ENCODE measurements around the gene OR2T11.

The OR2T11 gene

DNA sequence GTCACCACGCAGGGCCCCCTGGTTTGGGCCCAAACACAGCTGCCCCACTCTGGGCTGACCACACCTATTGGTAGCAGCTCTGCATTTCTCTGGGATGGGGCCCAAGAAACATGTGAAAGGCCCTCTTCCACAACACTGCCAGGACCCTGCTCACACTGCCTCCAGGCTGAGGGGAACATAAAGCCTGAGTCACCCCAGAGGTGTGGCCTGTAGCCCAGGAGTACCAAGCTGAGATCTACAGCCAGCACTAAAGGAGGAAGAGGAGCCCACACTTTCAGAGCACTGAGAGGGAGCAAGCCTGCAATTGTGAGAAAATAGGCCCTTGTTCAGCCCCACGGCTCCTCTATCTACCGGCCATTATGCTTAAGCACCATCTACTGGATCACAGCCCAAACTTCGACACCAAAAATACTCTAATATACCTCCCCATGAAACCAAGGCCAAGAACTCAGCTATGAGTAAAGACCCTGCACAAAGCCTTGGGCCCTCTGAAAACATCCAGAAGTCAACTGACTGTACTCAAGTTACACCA lies 22.9 kb downstream of the OR2T11 start:
- no peak for TF ChIP-seq POLR2A (IDR thresholded peaks at IDR 0.05; ENCODE audit: low read depth, low read length)
- TF ChIP-seq SPI1 (IDR thresholded peaks at IDR 0.05; ENCODE audit: low read depth, low read length): no peak
- TF ChIP-seq POLR2AphosphoS5 (IDR thresholded peaks at IDR 0.05; ENCODE audit: low read depth, low read length): no peak
- no peak for TF ChIP-seq PAX5 (IDR thresholded peaks at IDR 0.05; ENCODE audit: insufficient read depth, low read length, severe bottlenecking)
- no peak for TF ChIP-seq TAF1 (IDR thresholded peaks at IDR 0.05; ENCODE audit: low read depth, low read length)
- no peak for TF ChIP-seq POU2F2 (IDR thresholded peaks at IDR 0.05; ENCODE audit: low read depth, low read length)
- FAIRE-seq (no peak), DNase-seq (ENCODE audit: insufficient read length, low spot score) (no peak)

DNA sequence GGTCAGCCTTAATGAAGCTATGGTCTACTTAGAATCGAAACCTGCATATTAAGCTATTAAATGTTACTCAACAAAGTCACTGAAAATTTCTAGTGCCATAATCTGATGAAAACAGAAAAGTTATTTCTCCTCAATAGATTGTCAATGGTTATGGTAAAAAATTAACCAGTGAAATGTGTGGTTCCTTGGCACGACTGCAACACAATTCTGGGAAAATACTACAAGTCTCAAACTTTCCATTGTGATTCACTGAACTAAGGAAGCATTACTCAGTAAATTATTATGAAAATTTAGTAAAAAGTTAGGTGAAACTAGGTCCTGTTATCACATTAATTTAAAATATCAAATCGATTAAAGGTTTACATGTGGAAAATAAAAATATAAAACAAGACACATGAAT lies 24.6 kb downstream of the OR2T11 start:
- DNase-seq (ENCODE audit: insufficient read length, low spot score): no peak
- no peak for FAIRE-seq
- TF ChIP-seq POLR2AphosphoS5 (IDR thresholded peaks at IDR 0.05; ENCODE audit: low read depth, low read length) (no peak), POLR2A (IDR thresholded peaks at IDR 0.05; ENCODE audit: low read depth, low read length) (no peak), SPI1 (IDR thresholded peaks at IDR 0.05; ENCODE audit: low read depth, low read length) (no peak), PAX5 (IDR thresholded peaks at IDR 0.05; ENCODE audit: insufficient read depth, low read length, severe bottlenecking) (no peak), POU2F2 (IDR thresholded peaks at IDR 0.05; ENCODE audit: low read depth, low read length) (no peak)

DNA sequence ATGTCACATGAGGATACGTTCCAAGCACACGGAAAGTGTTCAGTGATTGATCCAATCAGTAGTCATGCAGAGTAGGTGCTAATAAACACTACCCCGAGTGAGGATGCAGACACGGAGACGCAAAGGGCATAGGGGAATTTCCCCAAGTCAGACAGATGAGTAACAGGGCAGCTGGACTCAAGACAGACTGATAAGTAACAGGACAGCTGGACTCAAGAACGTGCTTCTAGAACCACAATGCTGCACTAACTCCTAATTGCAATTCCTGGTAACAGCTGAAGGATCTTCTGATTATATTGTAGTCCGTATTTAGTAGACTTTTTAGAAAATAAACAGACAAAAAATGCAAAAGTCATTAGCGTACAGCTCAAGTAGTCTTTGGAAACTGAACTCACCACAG lies 35.5 kb downstream of the OR2T11 start:
- DNase-seq (ENCODE audit: insufficient read length, low spot score): no peak
- FAIRE-seq: no peak

DNA sequence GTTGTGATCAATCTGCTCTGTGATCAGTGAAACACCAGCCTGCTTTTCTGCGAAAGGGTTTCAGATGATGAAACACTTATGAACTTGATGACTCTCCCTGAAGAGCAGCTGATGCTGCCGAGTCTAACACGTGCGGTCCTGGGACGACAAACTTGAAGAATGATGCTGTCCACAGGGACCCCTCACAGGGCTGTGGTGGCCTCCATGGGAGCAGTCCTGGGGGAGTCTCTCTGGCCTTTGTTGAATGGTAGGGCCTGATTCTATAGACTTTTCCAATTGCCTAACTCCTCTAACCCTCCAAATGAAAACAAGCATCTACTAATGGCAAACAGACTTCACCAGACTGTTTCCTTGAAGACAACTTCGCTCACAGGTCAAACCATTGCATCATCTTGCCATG lies 37.3 kb downstream of the OR2T11 start, which contains the start of gene OR2T10:
OR2T10 (minus strand) TSS at position 112 of the 400 bp plus-strand sequence. CDS start 3,932 bp downstream, outside the sequence.
- no peak for DNase-seq (ENCODE audit: insufficient read length, low spot score)
- no peak for FAIRE-seq
- TF ChIP-seq PAX5 (IDR thresholded peaks at IDR 0.05; ENCODE audit: insufficient read depth, low read length, severe bottlenecking): no peak
- TF ChIP-seq TAF1 (IDR thresholded peaks at IDR 0.05; ENCODE audit: low read depth, low read length): no peak
- TF ChIP-seq SPI1 (IDR thresholded peaks at IDR 0.05; ENCODE audit: low read depth, low read length): no peak

More for the DNA sequence above, 35.5 kb downstream of the OR2T11 start:
- no peak for TF ChIP-seq POLR2A (IDR thresholded peaks at IDR 0.05; ENCODE audit: low read depth, low read length)
- TF ChIP-seq POLR2AphosphoS5 (IDR thresholded peaks at IDR 0.05; ENCODE audit: low read depth, low read length): no peak
- TF ChIP-seq PAX5 (IDR thresholded peaks at IDR 0.05; ENCODE audit: insufficient read depth, low read length, severe bottlenecking): no peak
- no peak for TF ChIP-seq SPI1 (IDR thresholded peaks at IDR 0.05; ENCODE audit: low read depth, low read length)

DNA sequence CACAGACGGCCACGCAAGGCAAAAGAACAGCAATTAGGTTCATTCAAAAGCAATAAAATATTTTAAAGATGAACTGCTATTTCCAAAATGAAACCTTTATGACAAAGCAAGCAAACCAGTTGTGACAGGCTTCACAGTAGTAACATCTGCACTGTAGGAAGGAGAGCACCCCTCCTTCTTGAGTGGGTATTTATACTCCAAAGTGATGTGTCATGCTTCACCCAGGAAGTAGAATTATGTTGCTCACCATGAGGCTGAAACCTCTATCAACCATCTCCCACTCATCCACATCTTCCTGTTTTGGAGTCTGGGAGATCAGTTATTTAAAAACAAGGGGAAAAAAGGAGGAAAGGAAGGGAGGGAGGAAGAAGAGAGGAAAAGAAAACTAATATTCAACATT lies 38.3 kb downstream of the OR2T11 start:
- DNase-seq (ENCODE audit: insufficient read length, low spot score) (no peak), FAIRE-seq (no peak)
- TF ChIP-seq PAX5 (IDR thresholded peaks at IDR 0.05; ENCODE audit: insufficient read depth, low read length, severe bottlenecking) (no peak), POLR2A (IDR thresholded peaks at IDR 0.05; ENCODE audit: low read depth, low read length) (no peak), TAF1 (IDR thresholded peaks at IDR 0.05; ENCODE audit: low read depth, low read length) (no peak), POLR2AphosphoS5 (IDR thresholded peaks at IDR 0.05; ENCODE audit: low read depth, low read length) (no peak)

DNA sequence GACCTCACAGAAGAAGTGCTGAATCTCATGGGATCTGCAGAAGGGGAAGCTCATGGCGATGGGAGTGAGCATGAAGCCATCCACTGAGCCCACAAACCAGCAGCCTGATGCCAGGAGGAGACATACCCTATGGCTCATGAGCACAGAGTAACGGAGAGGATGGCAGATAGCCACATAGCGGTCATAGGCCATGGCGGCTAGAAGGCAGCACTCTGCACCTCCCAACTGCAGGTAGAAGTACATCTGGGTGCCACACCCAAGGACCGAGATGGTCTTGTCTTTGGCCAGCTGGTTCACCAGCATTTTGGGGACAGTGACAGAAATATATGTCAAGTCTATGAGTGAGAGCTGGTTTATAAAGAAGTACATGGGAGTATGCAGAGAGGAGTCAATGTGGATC lies 41.7 kb downstream of the OR2T11 start:
- TF ChIP-seq POLR2AphosphoS5 (IDR thresholded peaks at IDR 0.05; ENCODE audit: low read depth, low read length): no peak
- no peak for TF ChIP-seq POLR2A (IDR thresholded peaks at IDR 0.05; ENCODE audit: low read depth, low read length)
- no peak for TF ChIP-seq PAX5 (IDR thresholded peaks at IDR 0.05; ENCODE audit: insufficient read depth, low read length, severe bottlenecking)
- no peak for TF ChIP-seq TAF1 (IDR thresholded peaks at IDR 0.05; ENCODE audit: low read depth, low read length)
- no peak for TF ChIP-seq SPI1 (IDR thresholded peaks at IDR 0.05; ENCODE audit: low read depth, low read length)
- no peak for TF ChIP-seq POU2F2 (IDR thresholded peaks at IDR 0.05; ENCODE audit: low read depth, low read length)
- FAIRE-seq: no peak
- DNase-seq (ENCODE audit: insufficient read length, low spot score): no peak

DNA sequence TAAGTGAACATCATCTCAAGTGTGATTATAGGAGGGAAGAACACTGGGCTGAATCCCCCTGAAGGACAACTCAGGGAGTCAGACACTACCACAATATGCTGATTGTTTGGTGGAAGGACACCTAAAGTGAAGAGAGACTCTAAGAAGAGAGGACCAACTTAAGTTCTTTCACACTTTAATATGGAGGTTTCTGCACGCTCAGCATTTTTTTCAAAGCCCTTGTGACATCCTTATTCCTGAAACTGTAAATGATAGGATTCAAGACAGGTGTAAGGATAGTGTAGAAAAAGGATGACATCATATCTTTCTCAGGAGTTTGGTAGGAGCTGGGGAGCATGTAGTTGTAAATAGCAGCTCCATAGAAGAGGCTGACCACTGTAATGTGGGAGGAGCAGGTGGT lies 42.2 kb downstream of the OR2T11 start:
- DNase-seq (ENCODE audit: insufficient read length, low spot score) (no peak), FAIRE-seq (no peak)
- TF ChIP-seq POLR2AphosphoS5 (IDR thresholded peaks at IDR 0.05; ENCODE audit: low read depth, low read length) (no peak), SPI1 (IDR thresholded peaks at IDR 0.05; ENCODE audit: low read depth, low read length) (no peak), TAF1 (IDR thresholded peaks at IDR 0.05; ENCODE audit: low read depth, low read length) (no peak), POLR2A (IDR thresholded peaks at IDR 0.05; ENCODE audit: low read depth, low read length) (no peak), PAX5 (IDR thresholded peaks at IDR 0.05; ENCODE audit: insufficient read depth, low read length, severe bottlenecking) (no peak)

DNA sequence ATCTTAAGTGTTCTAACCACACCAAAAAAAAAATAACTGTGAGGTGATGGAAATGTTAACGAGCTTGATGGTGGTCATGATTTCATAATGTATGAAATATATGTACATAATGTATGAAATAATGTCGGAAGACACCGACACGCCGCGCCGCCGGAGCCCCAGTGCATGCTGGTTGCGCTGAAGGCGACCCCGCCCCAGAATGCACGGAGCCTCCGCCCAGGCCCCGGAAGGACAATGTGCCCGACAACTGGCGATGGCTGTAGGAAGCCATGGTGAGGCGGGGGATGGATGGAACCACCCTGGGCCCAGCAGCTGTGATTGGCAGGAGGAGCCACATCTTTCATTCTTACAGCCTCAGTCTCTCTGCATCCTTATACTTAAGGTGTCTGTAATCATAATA lies 44.8 kb downstream of the OR2T11 start:
- FAIRE-seq (no peak), DNase-seq (ENCODE audit: insufficient read length, low spot score) (no peak)
- TF ChIP-seq TAF1 (IDR thresholded peaks at IDR 0.05; ENCODE audit: low read depth, low read length) (no peak), POLR2A (IDR thresholded peaks at IDR 0.05; ENCODE audit: low read depth, low read length) (no peak), POU2F2 (IDR thresholded peaks at IDR 0.05; ENCODE audit: low read depth, low read length) (no peak), PAX5 (IDR thresholded peaks at IDR 0.05; ENCODE audit: insufficient read depth, low read length, severe bottlenecking) (no peak), SPI1 (IDR thresholded peaks at IDR 0.05; ENCODE audit: low read depth, low read length) (no peak), POLR2AphosphoS5 (IDR thresholded peaks at IDR 0.05; ENCODE audit: low read depth, low read length) (no peak)

DNA sequence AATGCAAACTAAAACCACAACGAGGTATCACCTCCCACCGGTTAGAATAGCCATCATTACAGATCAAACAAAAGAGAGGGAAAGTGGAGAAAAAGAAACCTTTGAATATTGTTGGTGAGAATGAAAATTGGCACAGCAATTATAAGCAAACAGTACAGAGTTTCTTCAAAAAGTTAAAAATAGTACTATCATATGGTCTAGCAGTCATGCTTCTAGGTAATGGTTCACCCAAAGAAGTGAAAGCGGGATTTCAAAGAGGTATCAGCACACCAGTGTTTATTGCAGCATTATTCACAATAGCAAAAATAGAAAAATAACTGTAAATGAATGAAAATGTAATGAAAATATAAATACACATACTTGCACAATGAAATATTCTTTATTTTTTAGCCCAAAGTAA lies 45.6 kb downstream of the OR2T11 start:
- DNase-seq (ENCODE audit: insufficient read length, low spot score) (no peak), FAIRE-seq (no peak)
- TF ChIP-seq SPI1 (IDR thresholded peaks at IDR 0.05; ENCODE audit: low read depth, low read length): no peak
- no peak for TF ChIP-seq POU2F2 (IDR thresholded peaks at IDR 0.05; ENCODE audit: low read depth, low read length)
- TF ChIP-seq POLR2AphosphoS5 (IDR thresholded peaks at IDR 0.05; ENCODE audit: low read depth, low read length): no peak
- no peak for TF ChIP-seq PAX5 (IDR thresholded peaks at IDR 0.05; ENCODE audit: insufficient read depth, low read length, severe bottlenecking)

DNA sequence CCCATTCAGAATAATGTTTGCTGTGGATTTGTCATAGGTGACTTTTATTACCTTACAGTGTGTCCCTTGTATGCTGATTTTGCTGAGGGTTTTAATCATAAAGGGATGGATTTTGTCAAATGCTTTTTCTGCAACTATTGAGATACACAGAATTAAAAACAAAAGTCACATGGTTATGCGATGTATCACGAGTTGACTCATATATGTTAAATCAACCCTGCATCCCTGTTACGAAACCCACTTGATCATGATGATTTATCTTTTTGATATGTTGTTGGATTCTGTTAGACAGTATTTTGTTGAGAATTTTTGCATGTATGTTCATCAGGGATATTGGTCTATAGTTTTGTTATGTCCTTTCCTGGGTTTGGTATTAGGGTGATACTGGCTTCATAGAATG lies 49.6 kb downstream of the OR2T11 start:
- FAIRE-seq (no peak), DNase-seq (ENCODE audit: insufficient read length, low spot score) (no peak)
- no peak for TF ChIP-seq POLR2A (IDR thresholded peaks at IDR 0.05; ENCODE audit: low read depth, low read length)
- no peak for TF ChIP-seq PAX5 (IDR thresholded peaks at IDR 0.05; ENCODE audit: insufficient read depth, low read length, severe bottlenecking)
- no peak for TF ChIP-seq POU2F2 (IDR thresholded peaks at IDR 0.05; ENCODE audit: low read depth, low read length)
- TF ChIP-seq TAF1 (IDR thresholded peaks at IDR 0.05; ENCODE audit: low read depth, low read length): no peak
- TF ChIP-seq SPI1 (IDR thresholded peaks at IDR 0.05; ENCODE audit: low read depth, low read length): no peak
- TF ChIP-seq POLR2AphosphoS5 (IDR thresholded peaks at IDR 0.05; ENCODE audit: low read depth, low read length): no peak
